Immature natural killer cell (primary cell): Measurements from ENCODE around the gene ABCA13. TPM values are rescaled to one million over a fixed set of nuclear protein-coding genes. Genes with fewer than 3 reads are reported as not detected.

Experiments used
- DNase-seq, 3 donors: peaks; one replicate each; pipeline ENCODE4 v3.0.0; 2022; ENCODE audit warnings: mixed read lengths in 1 of 3
- H3K27ac Mint-ChIP-seq, 6 donors: one replicate each; pipeline ENCODE4 v1.8.0; 2020; ENCODE audit warnings: mixed read lengths in 6 of 6, mild to moderate bottlenecking in 5 of 6, inconsistent platforms in 4 of 6, moderate library complexity in 3 of 6
- H3K27me3 Mint-ChIP-seq, 3 donors: one replicate each; pipeline ENCODE4 v1.8.0; 2020 to 2021; ENCODE audit warnings: low read depth in 3 of 3, mild to moderate bottlenecking in 3 of 3, mixed read lengths in 3 of 3, moderate library complexity in 3 of 3, inconsistent platforms in 1 of 3
- H3K36me3 Mint-ChIP-seq, 3 donors: one replicate each; pipeline ENCODE4 v1.8.0; 2020; ENCODE audit warnings: mixed read lengths in 3 of 3, inconsistent platforms in 2 of 3, mild to moderate bottlenecking in 2 of 3
- H3K4me1 Mint-ChIP-seq, 2 donors: one replicate each; pipeline ENCODE4 v1.8.0; 2020; ENCODE audit warnings: inconsistent platforms in 2 of 2, mild to moderate bottlenecking in 2 of 2, mixed read lengths in 2 of 2, moderate library complexity in 1 of 2
- H3K4me3 Mint-ChIP-seq, 5 donors: one replicate each; pipeline ENCODE4 v1.8.0; 2020; ENCODE audit warnings: mild to moderate bottlenecking in 5 of 5, mixed read lengths in 5 of 5, inconsistent platforms in 3 of 5, moderate library complexity in 3 of 5
- H3K9me3 Mint-ChIP-seq, 6 donors: one replicate each; pipeline ENCODE4 v1.8.0; 2020; ENCODE audit warnings: mild to moderate bottlenecking in 6 of 6, mixed read lengths in 6 of 6, inconsistent platforms in 4 of 6, moderate library complexity in 3 of 6
- polyA plus RNA-seq, 3 donors: library from polyadenylated mRNA; unstranded; fragments of 300-500 nt; fragmentation: Illumina TruSeq; gene quantifications; one replicate each; pipeline ENCODE4 v1.2.3, GENCODE V29; 2021

The ABCA13 gene
- polyA plus RNA-seq, 3 donors from 2014 or later: not detected

GRCh38 chr7:48305661-48306060 lies 134.4 kb downstream of the ABCA13 start:
- H3K4me3 Mint-ChIP-seq: no peak overlapping the region
- no peaks in the 10 kb centered on the region for H3K4me1 Mint-ChIP-seq
- no peaks in the 10 kb centered on the region for H3K36me3 Mint-ChIP-seq
- H3K27ac Mint-ChIP-seq: no peak overlapping the region
- H3K27me3 Mint-ChIP-seq: peaks cover 0 to 6% (median 0%) of the 10 kb centered on the region in 3 donors
- peaks cover 0 to 3% (median 0%) of the 10 kb centered on the region in 6 donors for H3K9me3 Mint-ChIP-seq
- DNase-seq: no peak

GRCh38 chr7:48307041-48307714 lies 135.9 kb downstream of the ABCA13 start:
- Mint-ChIP-seq H3K4me1 (no peaks in the 10 kb centered on the region), H3K27me3 (peaks cover 0 to 4% (median 0%) of the 10 kb centered on the region in 3 donors), H3K9me3 (peaks cover 0 to 3% (median 0%) of the 10 kb centered on the region in 6 donors), H3K36me3 (no peaks in the 10 kb centered on the region), H3K4me3 (no peak overlapping the region), H3K27ac (no peak overlapping the region)
- no peak for DNase-seq

- peaks cover 0 to 4% (median 0%) of the 10 kb centered on the region in 3 donors for H3K27me3 Mint-ChIP-seq
- no peaks in the 10 kb centered on the region for H3K36me3 Mint-ChIP-seq
- no peak overlapping the region for H3K4me3 Mint-ChIP-seq
- H3K9me3 Mint-ChIP-seq: peaks cover 0 to 3% (median 0%) of the 10 kb centered on the region in 6 donors
- no peak for DNase-seq
- H3K27ac Mint-ChIP-seq: no peak overlapping the region
- no peaks in the 10 kb centered on the region for H3K4me1 Mint-ChIP-seq
Measured at GRCh38 chr7:48309720-48310119, 138.5 kb downstream of the ABCA13 start.

GRCh38 chr7:48311464-48312100 lies 140.3 kb downstream of the ABCA13 start:
- H3K36me3 Mint-ChIP-seq: no peaks in the 10 kb centered on the region
- no peak for DNase-seq
- peaks cover 0 to 2% (median 0%) of the 10 kb centered on the region in 3 donors for H3K27me3 Mint-ChIP-seq
- H3K4me3 Mint-ChIP-seq: no peak overlapping the region
- no peaks in the 10 kb centered on the region for H3K4me1 Mint-ChIP-seq
- peaks cover 0 to 2% (median 0%) of the 10 kb centered on the region in 6 donors for H3K9me3 Mint-ChIP-seq
- no peak overlapping the region for H3K27ac Mint-ChIP-seq

GRCh38 chr7:48312151-48312550 lies 140.9 kb downstream of the ABCA13 start:
- peaks cover 0 to 2% (median 0%) of the 10 kb centered on the region in 6 donors for H3K9me3 Mint-ChIP-seq
- no peak overlapping the region for H3K4me3 Mint-ChIP-seq
- H3K36me3 Mint-ChIP-seq: no peaks in the 10 kb centered on the region
- DNase-seq: no peak
- no peak overlapping the region for H3K27ac Mint-ChIP-seq
- peaks cover 0 to 3% (median 2%) of the 10 kb centered on the region in 3 donors for H3K27me3 Mint-ChIP-seq
- no peaks in the 10 kb centered on the region for H3K4me1 Mint-ChIP-seq

- H3K4me3 Mint-ChIP-seq: no peak overlapping the region
- peaks cover 0 to 5% (median 0%) of the 10 kb centered on the region in 6 donors for H3K9me3 Mint-ChIP-seq
- H3K27me3 Mint-ChIP-seq: peaks cover 0 to 3% (median 3%) of the 10 kb centered on the region in 3 donors
- no peaks in the 10 kb centered on the region for H3K4me1 Mint-ChIP-seq
- no peak for DNase-seq
- H3K36me3 Mint-ChIP-seq: no peaks in the 10 kb centered on the region
- no peak overlapping the region for H3K27ac Mint-ChIP-seq
Measured at GRCh38 chr7:48316768-48317167, 145.5 kb downstream of the ABCA13 start.

- no peaks in the 10 kb centered on the region for H3K36me3 Mint-ChIP-seq
- no peaks in the 10 kb centered on the region for H3K4me1 Mint-ChIP-seq
- DNase-seq: no peak
- H3K9me3 Mint-ChIP-seq: peaks cover 0 to 5% (median 0%) of the 10 kb centered on the region in 6 donors
- H3K27me3 Mint-ChIP-seq: peaks cover 0 to 3% (median 3%) of the 10 kb centered on the region in 3 donors
- H3K27ac Mint-ChIP-seq: no peak overlapping the region
- no peak overlapping the region for H3K4me3 Mint-ChIP-seq
Measured at GRCh38 chr7:48317360-48317759, 146.1 kb downstream of the ABCA13 start.

- H3K27ac Mint-ChIP-seq: no peak overlapping the region
- H3K36me3 Mint-ChIP-seq: no peaks in the 10 kb centered on the region
- H3K27me3 Mint-ChIP-seq: peaks cover 0 to 3% (median 3%) of the 10 kb centered on the region in 3 donors
- no peak for DNase-seq
- H3K4me1 Mint-ChIP-seq: no peaks in the 10 kb centered on the region
- H3K4me3 Mint-ChIP-seq: no peak overlapping the region
- peaks cover 4 to 15% (median 8%) of the 10 kb centered on the region in 6 donors for H3K9me3 Mint-ChIP-seq
Measured at GRCh38 chr7:48321319-48322010, 150.2 kb downstream of the ABCA13 start.

- peaks cover 0 to 3% (median 0%) of the 10 kb centered on the region in 3 donors for H3K27me3 Mint-ChIP-seq
- DNase-seq: no peak
- no peaks in the 10 kb centered on the region for H3K4me1 Mint-ChIP-seq
- H3K36me3 Mint-ChIP-seq: no peaks in the 10 kb centered on the region
- H3K4me3 Mint-ChIP-seq: no peak overlapping the region
- H3K9me3 Mint-ChIP-seq: no peaks in the 10 kb centered on the region
- H3K27ac Mint-ChIP-seq: no peak overlapping the region
Measured at GRCh38 chr7:48337012-48337621, 165.9 kb downstream of the ABCA13 start.

GRCh38 chr7:48337781-48338180 lies 166.5 kb downstream of the ABCA13 start:
- Mint-ChIP-seq H3K4me3 (no peak overlapping the region), H3K36me3 (no peaks in the 10 kb centered on the region), H3K27ac (no peak overlapping the region), H3K4me1 (no peaks in the 10 kb centered on the region), H3K9me3 (no peaks in the 10 kb centered on the region), H3K27me3 (peaks cover 0 to 3% (median 0%) of the 10 kb centered on the region in 3 donors)
- no peak for DNase-seq

- H3K9me3 Mint-ChIP-seq: peaks cover 0 to 2% (median 0%) of the 10 kb centered on the region in 6 donors
- no peak overlapping the region for H3K27ac Mint-ChIP-seq
- no peaks in the 10 kb centered on the region for H3K4me1 Mint-ChIP-seq
- H3K4me3 Mint-ChIP-seq: no peak overlapping the region
- no peaks in the 10 kb centered on the region for H3K36me3 Mint-ChIP-seq
- DNase-seq: no peak
- peaks cover 0 to 5% (median 0%) of the 10 kb centered on the region in 3 donors for H3K27me3 Mint-ChIP-seq
Measured at GRCh38 chr7:48347230-48347825, 176.1 kb downstream of the ABCA13 start.

- no peaks in the 10 kb centered on the region for H3K36me3 Mint-ChIP-seq
- H3K27ac Mint-ChIP-seq: no peak overlapping the region
- DNase-seq: no peak
- peaks cover 0 to 3% (median 0%) of the 10 kb centered on the region in 6 donors for H3K9me3 Mint-ChIP-seq
- peaks cover 0 to 5% (median 0%) of the 10 kb centered on the region in 3 donors for H3K27me3 Mint-ChIP-seq
- no peak overlapping the region for H3K4me3 Mint-ChIP-seq
- H3K4me1 Mint-ChIP-seq: no peaks in the 10 kb centered on the region
Measured at GRCh38 chr7:48350515-48350914, 179.3 kb downstream of the ABCA13 start.

GRCh38 chr7:48351900-48352299 lies 180.6 kb downstream of the ABCA13 start:
- H3K36me3 Mint-ChIP-seq: no peaks in the 10 kb centered on the region
- no peak overlapping the region for H3K4me3 Mint-ChIP-seq
- H3K27ac Mint-ChIP-seq: no peak overlapping the region
- DNase-seq: no peak
- H3K9me3 Mint-ChIP-seq: peaks cover 0 to 3% (median 0%) of the 10 kb centered on the region in 6 donors
- H3K27me3 Mint-ChIP-seq: peaks cover 0 to 4% (median 0%) of the 10 kb centered on the region in 3 donors
- H3K4me1 Mint-ChIP-seq: no peaks in the 10 kb centered on the region
